Brain microvascular endothelial cell (primary cell): ENCODE results near the gene HAL.
"Not testable (repeated sequence)": the region's sequence is repeated elsewhere in the genome, so short reads cannot be mapped to it uniquely, and the experiment has no call there.

ENCODE experiments used
- DNase-seq: peaks from one replicate; pipeline ENCODE4 v3.0.0-alpha.2; 2020
- H3K27ac ChIP-seq: fragments of 250-450 bp; sonication (Bioruptor Pico); 2 replicates; pipeline ENCODE4 v1.5.1; 2020; ENCODE audit warnings: mild to moderate bottlenecking, moderate library complexity
- H3K27me3 ChIP-seq: fragments of 250-450 bp; sonication (Bioruptor Pico); replicated peaks from 2 replicates; pipeline ENCODE4 v1.5.1; 2020; ENCODE audit warnings: mild to moderate bottlenecking
- H3K36me3 ChIP-seq: fragments of 250-450 bp; sonication (Bioruptor Pico); replicated peaks from 2 replicates; pipeline ENCODE4 v1.5.1; 2020; ENCODE audit warnings: mild to moderate bottlenecking
- H3K4me3 ChIP-seq: 2 replicates; pipeline ENCODE4 v1.5.1; 2011; ENCODE audit warnings: low read depth, mild to moderate bottlenecking, control low read depth, low read length, moderate library complexity
- CTCF ChIP-seq: IDR thresholded peaks from 2 replicates; pipeline ENCODE4 v1.5.1; 2011; ENCODE audit warnings: low read depth, mild to moderate bottlenecking, moderate library complexity, low read length, control low read depth, inconsistent platforms; ENCODE audit errors: missing control alignments
- in situ Hi-C: cut with HindIII; loops from 2 replicates; pipeline ENCODE4 v1.10.0; 2017; ENCODE audit warnings: low sequenced_read_pairs, low pct_ligation_motif_present

The HAL gene

GRCh38 chr12:95977764-95978305 is 18.3 kb downstream of the HAL start:
- no peak overlapping the region for H3K27ac ChIP-seq
- in situ Hi-C loops = no loop called here

GRCh38 chr12:95976416-95976832 is 19.7 kb downstream of the HAL start:
- Histone ChIP-seq H3K27ac (no peak overlapping the region), H3K36me3 (no peaks in the 10 kb centered on the region), H3K27me3 (no peaks in the 10 kb centered on the region), H3K4me3 (no peak overlapping the region)
- in situ Hi-C loops = no loop called here
- no peak for TF ChIP-seq CTCF
- no peak for DNase-seq

More at GRCh38 chr12:95977764-95978305, 18.3 kb downstream of the HAL start:
- Histone ChIP-seq H3K36me3 (no peaks in the 10 kb centered on the region), H3K4me3 (no peak overlapping the region), H3K27me3 (no peaks in the 10 kb centered on the region)
- DNase-seq = no peak
- TF ChIP-seq CTCF = no peak

- Histone ChIP-seq H3K27ac (no peak overlapping the region), H3K27me3 (no peaks in the 10 kb centered on the region), H3K4me3 (no peak overlapping the region), H3K36me3 (no peaks in the 10 kb centered on the region)
- no peak for DNase-seq
- in situ Hi-C loops = no loop called here
- TF ChIP-seq CTCF = no peak
These were observed 20.7 kb downstream of the HAL start for GRCh38 chr12:95975491-95975890.

- no peak for DNase-seq
- H3K36me3 ChIP-seq = no peaks in the 10 kb centered on the region
- no peak for TF ChIP-seq CTCF
- in situ Hi-C loops = no loop called here
- no peak overlapping the region for H3K27ac ChIP-seq
- no peak overlapping the region for H3K4me3 ChIP-seq
- no peaks in the 10 kb centered on the region for H3K27me3 ChIP-seq
These were observed 21.8 kb downstream of the HAL start for GRCh38 chr12:95974358-95974757.

GRCh38 chr12:95972832-95973456 is 23.2 kb downstream of the HAL start:
- H3K27ac ChIP-seq = no peak overlapping the region
- no peak overlapping the region for H3K4me3 ChIP-seq
- DNase-seq = no peak
- no peak for TF ChIP-seq CTCF
- H3K36me3 ChIP-seq = no peaks in the 10 kb centered on the region
- H3K27me3 ChIP-seq = no peaks in the 10 kb centered on the region
- in situ Hi-C loops = no loop called here

GRCh38 chr12:95970905-95971304 is 25.2 kb downstream of the HAL start:
- no peak for DNase-seq
- no peak overlapping the region for H3K27ac ChIP-seq
- no peak for TF ChIP-seq CTCF
- no peaks in the 10 kb centered on the region for H3K27me3 ChIP-seq
- no peak overlapping the region for H3K4me3 ChIP-seq
- in situ Hi-C loops = no loop called here
- no peaks in the 10 kb centered on the region for H3K36me3 ChIP-seq

- H3K27me3 ChIP-seq, H3K4me3 ChIP-seq, H3K27ac ChIP-seq, H3K36me3 ChIP-seq, DNase-seq, in situ Hi-C loops: not testable (repeated sequence)
These were observed 27.0 kb downstream of the HAL start for GRCh38 chr12:95969116-95969515.
